Measurements from ENCODE around the gene MTMR1. TPM values are rescaled to one million over a fixed set of nuclear protein-coding genes. Genes with fewer than 3 reads are reported as not detected.

Gene MTMR1
- total RNA-seq (ENCODE audit: unreplicated experiment): 13.3 TPM
- long read RNA-seq, partial matches to known transcripts: 0 of 1 reads
- long read RNA-seq, other reads (novel, unspliced or antisense): 1 of 1 reads

- Mint-ChIP-seq H3K27ac (ENCODE audit: unreplicated experiment) (no peak within 1 kb of the TSS), H3K4me1 (ENCODE audit: unreplicated experiment) (peaks cover 8% of the 10 kb centered on the region), H3K36me3 (ENCODE audit: low read depth, unreplicated experiment) (peaks cover 4% of the 10 kb centered on the region), H3K9me3 (ENCODE audit: unreplicated experiment) (no peaks in the 10 kb centered on the region), H3K4me3 (ENCODE audit: unreplicated experiment) (peak within 1 kb of the TSS; percentile 92), H3K27me3 (ENCODE audit: unreplicated experiment) (peaks cover 3% of the 10 kb centered on the region)
- DNase-seq (ENCODE audit: low spot score): peak; percentile 23
- TF ChIP-seq CTCF (IDR thresholded peaks at IDR 0.05; ENCODE audit: unreplicated experiment): no peak
Measured at GRCh38 chrX:150692831-150693724, at the start of gene MTMR1. Gene MTMR1 (plus strand): TSS chrX:150693396. CDS start chrX:150693531, 135 bp downstream.

- TF ChIP-seq CTCF (IDR thresholded peaks at IDR 0.05; ENCODE audit: unreplicated experiment): no peak
- no peak for DNase-seq (ENCODE audit: low spot score)
- Mint-ChIP-seq H3K9me3 (ENCODE audit: unreplicated experiment) (no peaks in the 10 kb centered on the region), H3K27me3 (ENCODE audit: unreplicated experiment) (no peaks in the 10 kb centered on the region), H3K36me3 (ENCODE audit: low read depth, unreplicated experiment) (no peaks in the 10 kb centered on the region), H3K4me3 (ENCODE audit: unreplicated experiment) (no peak overlapping the region), H3K4me1 (ENCODE audit: unreplicated experiment) (no peaks in the 10 kb centered on the region), H3K27ac (ENCODE audit: unreplicated experiment) (no peak overlapping the region)
Measured at GRCh38 chrX:150643958-150644357, 49.2 kb upstream of the MTMR1 start.

GRCh38 chrX:150644422-150644821 lies 48.8 kb upstream of the MTMR1 start:
- Mint-ChIP-seq H3K4me3 (ENCODE audit: unreplicated experiment) (no peak overlapping the region), H3K9me3 (ENCODE audit: unreplicated experiment) (no peaks in the 10 kb centered on the region), H3K27me3 (ENCODE audit: unreplicated experiment) (no peaks in the 10 kb centered on the region), H3K4me1 (ENCODE audit: unreplicated experiment) (peaks cover 2% of the 10 kb centered on the region), H3K36me3 (ENCODE audit: low read depth, unreplicated experiment) (no peaks in the 10 kb centered on the region), H3K27ac (ENCODE audit: unreplicated experiment) (no peak overlapping the region)
- DNase-seq (ENCODE audit: low spot score): no peak
- TF ChIP-seq CTCF (IDR thresholded peaks at IDR 0.05; ENCODE audit: unreplicated experiment): no peak

GRCh38 chrX:150647331-150647730 lies 45.9 kb upstream of the MTMR1 start:
- no peak for TF ChIP-seq CTCF (IDR thresholded peaks at IDR 0.05; ENCODE audit: unreplicated experiment)
- H3K27me3 Mint-ChIP-seq (ENCODE audit: unreplicated experiment): no peaks in the 10 kb centered on the region
- DNase-seq (ENCODE audit: low spot score): no peak
- no peak overlapping the region for H3K4me3 Mint-ChIP-seq (ENCODE audit: unreplicated experiment)
- H3K9me3 Mint-ChIP-seq (ENCODE audit: unreplicated experiment): no peaks in the 10 kb centered on the region
- H3K36me3 Mint-ChIP-seq (ENCODE audit: low read depth, unreplicated experiment): peaks cover 8% of the 10 kb centered on the region
- H3K4me1 Mint-ChIP-seq (ENCODE audit: unreplicated experiment): peaks cover 2% of the 10 kb centered on the region
- H3K27ac Mint-ChIP-seq (ENCODE audit: unreplicated experiment): peak overlapping the region; percentile 72

All from endothelial cell (in vitro differentiated cells).